Measurements from ENCODE around the gene TOX2.

The TOX2 gene

GRCh38 chr20:43995645-43996044 is 81.0 kb downstream of the TOX2 start:
- no peak for DNase-seq

- no peak for DNase-seq
Observed at GRCh38 chr20:43996240-43996930, 81.7 kb downstream of the TOX2 start.

GRCh38 chr20:43999848-44000247 is 85.2 kb downstream of the TOX2 start:
- DNase-seq: no peak

- DNase-seq: no peak
Observed at GRCh38 chr20:44001667-44002596, 87.3 kb downstream of the TOX2 start.

- DNase-seq: no peak
Observed at GRCh38 chr20:44002861-44003260, 88.2 kb downstream of the TOX2 start.

GRCh38 chr20:44003609-44004008 is 89.0 kb downstream of the TOX2 start:
- DNase-seq: no peak

- DNase-seq: no peak
Observed at GRCh38 chr20:44004306-44004915, 89.8 kb downstream of the TOX2 start.

- no peak for DNase-seq
Observed at GRCh38 chr20:44005661-44006060, 91.0 kb downstream of the TOX2 start.

GRCh38 chr20:44006126-44006525 is 91.5 kb downstream of the TOX2 start:
- no peak for DNase-seq

GRCh38 chr20:44006578-44006977 is 91.9 kb downstream of the TOX2 start:
- DNase-seq: no peak

GRCh38 chr20:44008806-44009678 is 94.4 kb downstream of the TOX2 start:
- DNase-seq: no peak

- DNase-seq: no peak
Observed at GRCh38 chr20:44009679-44009992, 95.0 kb downstream of the TOX2 start.

GRCh38 chr20:44010162-44010704 is 95.6 kb downstream of the TOX2 start:
- no peak for DNase-seq

GRCh38 chr20:44011251-44011940 is 96.7 kb downstream of the TOX2 start:
- no peak for DNase-seq

GRCh38 chr20:44012466-44013226 is 98.0 kb downstream of the TOX2 start:
- DNase-seq: no peak

GRCh38 chr20:44014807-44015732 is 100.4 kb downstream of the TOX2 start:
- DNase-seq: peak in 9 of 58 donors; percentile 4 to 24 (median 9)

- DNase-seq: no peak
Observed at GRCh38 chr20:44015733-44016103, 101.1 kb downstream of the TOX2 start.

- DNase-seq: no peak
Observed at GRCh38 chr20:44016525-44016924, 101.9 kb downstream of the TOX2 start.

- no peak for DNase-seq
Observed at GRCh38 chr20:44017211-44017610, 102.6 kb downstream of the TOX2 start.

All from anterior cingulate cortex (tissue), 58 donors.